RWPE2 (cell line): Measurements from ENCODE around the gene SLC35D2.

ENCODE experiments used
- ATAC-seq: fragments of 200-7000 bp; cut with Tn5 transposase; 3 replicates; pipeline ENCODE4 v1.9.1; 2021; ENCODE audit warnings: low read depth
- DNase-seq: peaks from one replicate; pipeline ENCODE4 v3.0.0-alpha.2; 2020; ENCODE audit warnings: low spot score
- H3K27ac ChIP-seq: fragments of 450-650 bp; 2 replicates; pipeline ENCODE4 v1.5.1; 2017; ENCODE audit warnings: mild to moderate bottlenecking; ENCODE audit not compliant: poor library complexity, severe bottlenecking
- H3K27me3 ChIP-seq: fragments of 250-450 bp; sonication (Bioruptor Pico); 2 replicates; pipeline ENCODE4 v1.5.1; 2021; ENCODE audit warnings: mild to moderate bottlenecking, moderate library complexity; ENCODE audit not compliant: insufficient read depth, poor library complexity, severe bottlenecking
- H3K36me3 ChIP-seq: fragments of 250-450 bp; sonication (Bioruptor Pico); 2 replicates; pipeline ENCODE4 v1.5.1; 2020; ENCODE audit warnings: low read depth, mild to moderate bottlenecking, moderate library complexity
- H3K4me1 ChIP-seq: fragments of 250-450 bp; sonication (Bioruptor Pico); 2 replicates; pipeline ENCODE4 v1.5.1; 2021; ENCODE audit warnings: mild to moderate bottlenecking, moderate library complexity; ENCODE audit not compliant: insufficient read depth, poor library complexity, severe bottlenecking
- H3K4me3 ChIP-seq: fragments of 250-450 bp; sonication (Bioruptor Pico); 2 replicates; pipeline ENCODE4 v1.5.1; 2021; ENCODE audit warnings: mild to moderate bottlenecking, moderate library complexity; ENCODE audit not compliant: severe bottlenecking
- H3K9me3 ChIP-seq: fragments of 250-450 bp; sonication (Bioruptor Pico); 2 replicates; pipeline ENCODE4 v1.5.1; 2021; ENCODE audit warnings: mild to moderate bottlenecking, moderate library complexity; ENCODE audit not compliant: severe bottlenecking
- CTCF ChIP-seq: fragments of 450-650 bp; IDR thresholded peaks from one replicate; pipeline ENCODE4 v1.5.1; 2017; ENCODE audit warnings: mild to moderate bottlenecking, moderate library complexity; ENCODE audit not compliant: poor library complexity, severe bottlenecking

The SLC35D2 gene

GRCh38 chr9:96399325-96399633 is 15.8 kb upstream of the SLC35D2 start:
- no peaks in the 10 kb centered on the region for H3K4me1 ChIP-seq
- no peak for ATAC-seq
- peaks cover 7% of the 10 kb centered on the region for H3K9me3 ChIP-seq
- H3K27me3 ChIP-seq = no peaks in the 10 kb centered on the region
- DNase-seq = no peak
- peaks cover 55% of the 10 kb centered on the region for H3K36me3 ChIP-seq
- no peak overlapping the region for H3K27ac ChIP-seq
- H3K4me3 ChIP-seq = no peak overlapping the region
- no peak for TF ChIP-seq CTCF

GRCh38 chr9:96398582-96399324 is 15.2 kb upstream of the SLC35D2 start:
- no peak for TF ChIP-seq CTCF
- Histone ChIP-seq H3K4me1 (no peaks in the 10 kb centered on the region), H3K36me3 (peaks cover 59% of the 10 kb centered on the region), H3K9me3 (peaks cover 7% of the 10 kb centered on the region), H3K27ac (no peak overlapping the region), H3K4me3 (no peak overlapping the region), H3K27me3 (no peaks in the 10 kb centered on the region)
- ATAC-seq (no peak), DNase-seq (no peak)

- Histone ChIP-seq H3K4me3 (no peak overlapping the region), H3K27me3 (no peaks in the 10 kb centered on the region), H3K27ac (no peak overlapping the region), H3K36me3 (peaks cover 79% of the 10 kb centered on the region), H3K4me1 (no peaks in the 10 kb centered on the region), H3K9me3 (peaks cover 6% of the 10 kb centered on the region)
- no peak for ATAC-seq
- no peak for TF ChIP-seq CTCF
- no peak for DNase-seq
These were observed 12.5 kb upstream of the SLC35D2 start for GRCh38 chr9:96395964-96396363.

GRCh38 chr9:96394832-96395496 is 11.5 kb upstream of the SLC35D2 start:
- no peak overlapping the region for H3K4me3 ChIP-seq

More at GRCh38 chr9:96394832-96395496, 11.5 kb upstream of the SLC35D2 start:
- Histone ChIP-seq H3K4me1 (no peaks in the 10 kb centered on the region), H3K27me3 (no peaks in the 10 kb centered on the region), H3K27ac (no peak overlapping the region), H3K9me3 (no peaks in the 10 kb centered on the region), H3K36me3 (peaks cover 82% of the 10 kb centered on the region)
- ATAC-seq = no peak
- TF ChIP-seq CTCF = no peak
- DNase-seq = no peak
